ENCODE measurements around the gene TPK1.

DNA sequence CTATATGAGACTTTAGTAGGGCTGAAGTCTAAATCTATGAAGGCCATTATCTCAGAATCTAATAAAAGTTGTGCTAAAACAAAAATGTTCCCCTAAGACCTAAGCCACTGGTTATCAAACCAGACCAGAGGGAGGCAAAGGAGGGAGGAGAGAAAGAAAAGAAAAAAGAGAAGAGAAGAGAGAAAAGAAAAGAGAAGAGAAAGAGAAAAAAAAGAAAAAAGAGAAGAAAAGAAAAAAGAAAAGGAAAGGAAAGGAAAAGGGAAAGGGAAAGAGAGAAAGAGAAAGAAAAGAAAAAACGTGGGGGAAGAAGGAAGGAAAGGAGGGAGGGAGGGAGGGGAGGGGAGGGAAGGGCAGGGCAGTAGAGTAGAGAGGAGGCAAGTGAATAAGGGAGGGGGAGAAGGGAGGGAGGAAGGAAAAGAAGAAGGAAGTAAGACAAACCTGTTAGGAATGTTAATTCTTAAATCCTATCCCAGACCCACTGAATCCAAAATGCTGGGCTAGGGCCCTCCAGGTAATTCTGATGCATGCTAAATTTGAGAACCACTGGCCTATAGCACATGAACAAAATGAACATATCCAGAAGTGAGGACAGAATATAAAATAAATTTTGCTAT lies 98.9 kb downstream of the TPK1 start:
- TF ChIP-seq, protein P1, sequence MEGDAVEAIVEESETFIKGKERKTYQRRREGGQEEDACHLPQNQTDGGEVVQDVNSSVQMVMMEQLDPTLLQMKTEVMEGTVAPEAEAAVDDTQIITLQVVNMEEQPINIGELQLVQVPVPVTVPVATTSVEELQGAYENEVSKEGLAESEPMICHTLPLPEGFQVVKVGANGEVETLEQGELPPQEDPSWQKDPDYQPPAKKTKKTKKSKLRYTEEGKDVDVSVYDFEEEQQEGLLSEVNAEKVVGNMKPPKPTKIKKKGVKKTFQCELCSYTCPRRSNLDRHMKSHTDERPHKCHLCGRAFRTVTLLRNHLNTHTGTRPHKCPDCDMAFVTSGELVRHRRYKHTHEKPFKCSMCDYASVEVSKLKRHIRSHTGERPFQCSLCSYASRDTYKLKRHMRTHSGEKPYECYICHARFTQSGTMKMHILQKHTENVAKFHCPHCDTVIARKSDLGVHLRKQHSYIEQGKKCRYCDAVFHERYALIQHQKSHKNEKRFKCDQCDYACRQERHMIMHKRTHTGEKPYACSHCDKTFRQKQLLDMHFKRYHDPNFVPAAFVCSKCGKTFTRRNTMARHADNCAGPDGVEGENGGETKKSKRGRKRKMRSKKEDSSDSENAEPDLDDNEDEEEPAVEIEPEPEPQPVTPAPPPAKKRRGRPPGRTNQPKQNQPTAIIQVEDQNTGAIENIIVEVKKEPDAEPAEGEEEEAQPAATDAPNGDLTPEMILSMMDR (IDR thresholded peaks at IDR 0.05; ENCODE audit: insufficient read depth, low read depth, low read length) = no peak
- no peak for TF ChIP-seq EZH2 (IDR thresholded peaks at IDR 0.05; ENCODE audit: insufficient read depth, low read length)

Data from astrocyte (in vitro differentiated cells and primary cell).